Cardiac fibroblast (primary cell): ENCODE results near the gene SNRNP70.

Experiments
- DNase-seq, 2 donors: peaks; one replicate each; pipeline versions ENCODE4 v3.0.0 to v3.0.0-alpha.2; 2010; ENCODE audit warnings: low read depth in 2 of 2
- H3K4me3 ChIP-seq, 2 donors: replicated peaks in 1 of 2; 1 replicate in 1 of 2; 2 replicates in 1 of 2; pipeline ENCODE4 v1.5.1; 2011; ENCODE audit warnings: low read depth in 2 of 2, low read length in 2 of 2, mild to moderate bottlenecking in 2 of 2, moderate library complexity in 1 of 2
- CTCF ChIP-seq: IDR thresholded peaks from one replicate; pipeline ENCODE4 v1.5.1; 2011; ENCODE audit warnings: low read depth, mild to moderate bottlenecking, low read length, inconsistent platforms

SNRNP70 gene

GRCh38 chr19:49153167-49153809 is 68.0 kb downstream of the SNRNP70 start:
- no peak overlapping the region for H3K4me3 ChIP-seq
- no peak for TF ChIP-seq CTCF
- DNase-seq, result no peak

DNA sequence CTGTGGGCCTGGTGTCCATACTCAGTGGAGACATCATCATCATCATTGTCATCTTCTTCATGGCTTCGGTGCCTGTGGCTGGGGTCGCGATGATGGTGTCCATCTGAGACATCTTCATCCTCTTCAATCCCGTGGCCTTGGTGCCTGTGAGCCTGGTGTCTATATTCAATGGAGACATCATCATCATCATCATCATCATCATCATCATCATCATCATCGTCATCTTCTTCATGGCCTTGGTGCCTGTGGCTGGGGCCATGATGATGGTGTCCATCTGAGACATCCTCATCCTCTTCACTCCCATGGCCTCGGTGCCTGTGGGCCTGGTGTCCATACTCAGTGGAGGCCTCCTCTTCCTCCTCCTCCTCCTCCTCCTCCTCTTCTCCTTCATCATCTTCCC is 69.0 kb downstream of the SNRNP70 start:
- DNase-seq, result no peak
- no peak overlapping the region for H3K4me3 ChIP-seq
- no peak for TF ChIP-seq CTCF

GRCh38 chr19:49155005-49155819 is 70.0 kb downstream of the SNRNP70 start, which contains the start of gene HRC:
Gene HRC (minus strand): TSS chr19:49155396. CDS start chr19:49155237, 159 bp downstream.
- no peak for DNase-seq
- TF ChIP-seq CTCF, result no peak
- H3K4me3 ChIP-seq, result no peak within 1 kb of the TSS

- H3K4me3 ChIP-seq, result no peak overlapping the region
- no peak for DNase-seq
- no peak for TF ChIP-seq CTCF
Measured at GRCh38 chr19:49155820-49156346, 70.6 kb downstream of the SNRNP70 start.

DNA sequence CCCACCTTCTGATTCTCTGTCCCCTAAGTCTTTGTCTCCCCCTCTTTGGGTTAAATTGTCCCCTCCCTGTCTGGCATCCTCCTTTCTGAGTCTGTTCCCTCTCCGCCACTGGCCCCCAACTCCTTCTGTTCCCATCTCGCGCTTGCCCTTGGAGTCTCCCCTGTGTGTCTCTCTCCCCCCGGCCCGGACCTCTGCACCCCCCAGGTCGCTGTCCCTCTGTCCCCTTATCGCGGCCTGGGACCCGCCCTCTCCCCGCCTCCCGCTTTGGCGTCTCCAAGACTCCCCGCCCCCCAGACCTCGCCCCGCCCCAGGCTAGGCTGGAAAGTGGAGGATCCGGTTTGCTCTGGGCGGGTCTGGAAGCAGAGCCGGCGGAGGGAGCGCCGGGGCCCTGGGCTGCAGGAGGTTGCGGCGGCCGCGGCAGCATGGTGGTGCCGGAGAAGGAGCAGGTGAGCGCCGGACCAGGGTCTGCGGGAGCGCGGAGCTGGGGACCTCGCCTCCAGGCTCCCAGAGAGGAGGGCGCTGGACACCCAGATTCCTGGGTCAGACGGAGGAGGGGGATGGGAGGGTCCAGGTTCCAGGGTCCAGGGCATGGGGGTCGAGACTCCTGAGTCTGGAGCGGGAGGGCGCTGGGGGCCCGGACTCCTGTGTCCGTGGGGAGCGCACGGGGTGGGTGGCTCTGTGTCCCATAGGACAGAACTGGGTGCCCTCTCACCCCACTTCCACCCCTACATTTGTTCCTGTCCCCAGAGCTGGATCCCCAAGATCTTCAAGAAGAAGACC is 72.4 kb downstream of the SNRNP70 start, which contains the start of gene TRPM4:
Gene TRPM4 (plus strand): TSS at position 348 of the 780 bp plus-strand sequence. CDS start 75 bp downstream, at position 423.
- no peak for TF ChIP-seq CTCF
- DNase-seq, result peak; percentile 70 to 82
- H3K4me3 ChIP-seq, result peak within 1 kb of the TSS; percentile 98
